B cell (primary cell): Measurements from ENCODE around the gene KDM3B. TPM values are rescaled to one million over a fixed set of nuclear protein-coding genes. Genes with fewer than 3 reads are reported as not detected.
A peak's percentile ranks its signal among the peaks of the same experiment; 100 is the strongest.

Experiments
- ATAC-seq: fragments of 200-7000 bp; cut with Tn5 transposase; one replicate; pipeline ENCODE4 v1.10.0; 2021; ENCODE audit warnings: low read depth, mild to moderate bottlenecking, moderate number of reproducible peaks, moderate library complexity
- CTCF ChIA-PET: fragments of 350-600 bp; sonication (Branson Sonifier 250); formaldehyde crosslinking; loops from one replicate; lab custom pipeline; 2021; ENCODE audit warnings: antibody characterized with exemption, inconsistent platforms; lab: Charles Lee
- POLR2A ChIA-PET: fragments of 350-600 bp; sonication (Branson Sonifier 250); formaldehyde crosslinking; loops from one replicate; lab custom pipeline; 2021; ENCODE audit warnings: antibody characterized with exemption; lab: Charles Lee
- DNase-seq: peaks from one replicate; pipeline ENCODE4 v3.0.0; 2013
- H2AFZ ChIP-seq: 2 replicates; pipeline ENCODE4 v1.6.1; 2012; ENCODE audit warnings: mild to moderate bottlenecking, low read depth, low read length; ENCODE audit not compliant: insufficient read depth, poor library complexity, severe bottlenecking
- H3K27ac ChIP-seq, 2 donors: 1 replicate in 1 of 2; 2 replicates in 1 of 2; pipeline ENCODE4 v1.5.1; 2012 to 2013; ENCODE audit warnings: low read length in 2 of 2, mild to moderate bottlenecking in 2 of 2, moderate library complexity in 1 of 2
- H3K27me3 ChIP-seq, 4 experiments: fragments of 200-600 bp in 1 of 4; sonication (generic) in 1 of 4; replicated peaks in 1 of 4; 1 replicate in 2 of 4; 2 replicates in 2 of 4; pipeline versions ENCODE4 v1.6.1 to v1.7.0; 2013 to 2016; ENCODE audit warnings: low read length in 3 of 4, mild to moderate bottlenecking in 2 of 4, mixed read lengths in 1 of 4, moderate library complexity in 1 of 4; ENCODE audit not compliant: insufficient read depth in 4 of 4, control insufficient read depth in 3 of 4; ENCODE audit errors: control extremely low read depth in 1 of 4
- H3K36me3 ChIP-seq, 2 experiments: replicated peaks in 1 of 2; 1 replicate in 1 of 2; 2 replicates in 1 of 2; pipeline versions ENCODE4 v1.6.1 to v1.7.1; 2013; ENCODE audit warnings: low read length in 1 of 2; ENCODE audit not compliant: insufficient read depth in 2 of 2, control insufficient read depth in 1 of 2; ENCODE audit errors: control extremely low read depth in 1 of 2, extremely low read depth in 1 of 2
- H3K4me1 ChIP-seq, 2 donors: fragments of 200-600 bp in 1 of 2; sonication (generic) in 1 of 2; 1 replicate in 1 of 2; 2 replicates in 1 of 2; pipeline versions ENCODE4 v1.5.1 to v1.6.1; 2013 to 2017; ENCODE audit warnings: low read length in 2 of 2; ENCODE audit not compliant: control insufficient read depth in 2 of 2, insufficient read depth in 2 of 2
- H3K4me2 ChIP-seq: replicated peaks from 2 replicates; pipeline ENCODE3; 2012; ENCODE audit warnings: mild to moderate bottlenecking, low read depth, low read length; ENCODE audit not compliant: poor library complexity, severe bottlenecking
- H3K4me3 ChIP-seq, 5 experiments: fragments of 200-600 bp in 1 of 5; sonication (generic) in 1 of 5; 1 replicate in 3 of 5; 2 replicates in 2 of 5; pipeline versions ENCODE4 v1.5.1 to v1.7.0; 2011 to 2016; ENCODE audit warnings: low read length in 4 of 5, mild to moderate bottlenecking in 4 of 5, low read depth in 2 of 5, control low read depth in 1 of 5, moderate library complexity in 1 of 5; ENCODE audit not compliant: insufficient read depth in 1 of 5; ENCODE audit errors: control extremely low read depth in 1 of 5, extremely low read depth in 1 of 5
- H3K79me2 ChIP-seq: fragments of 200-600 bp; sonication (generic); one replicate; pipeline ENCODE4 v1.6.0; 2016; ENCODE audit warnings: low read length; ENCODE audit not compliant: control insufficient read depth, insufficient read depth
- H3K9ac ChIP-seq: fragments of 200-600 bp; sonication (generic); 2 replicates; pipeline ENCODE4 v1.6.1; 2017; ENCODE audit warnings: mild to moderate bottlenecking, low read length, moderate library complexity
- H3K9me3 ChIP-seq, 3 donors: one replicate each; pipeline versions ENCODE4 v1.6.1 to v1.7.1; 2013; ENCODE audit warnings: low read length in 2 of 3; ENCODE audit not compliant: control insufficient read depth in 2 of 3, insufficient read depth in 1 of 3; ENCODE audit errors: control extremely low read depth in 1 of 3
- H4K20me1 ChIP-seq: 2 replicates; pipeline ENCODE4 v1.6.0; 2012; ENCODE audit warnings: mild to moderate bottlenecking, low read length; ENCODE audit not compliant: insufficient read depth, control insufficient read depth, poor library complexity, severe bottlenecking
- H3K27ac Mint-ChIP-seq: one replicate; pipeline ENCODE4 v1.8.0; 2021; ENCODE audit warnings: mixed read lengths
- H3K27me3 Mint-ChIP-seq: one replicate; pipeline ENCODE4 v1.8.0; 2021; ENCODE audit warnings: mixed read lengths
- H3K4me1 Mint-ChIP-seq: one replicate; pipeline ENCODE4 v1.8.0; 2021; ENCODE audit warnings: mixed read lengths
- H3K4me3 Mint-ChIP-seq: one replicate; pipeline ENCODE4 v1.8.0; 2021; ENCODE audit warnings: mixed read lengths
- H3K9me3 Mint-ChIP-seq: one replicate; pipeline ENCODE4 v1.8.0; 2022; ENCODE audit warnings: mixed read lengths; ENCODE audit not compliant: insufficient read depth
- EZH2 ChIP-seq: IDR thresholded peaks from 2 replicates; pipeline ENCODE4 v1.6.1; 2012; ENCODE audit warnings: borderline replicate concordance, low read depth, mild to moderate bottlenecking, moderate library complexity, low read length; ENCODE audit not compliant: insufficient read depth, poor library complexity, severe bottlenecking
- WGBS: methylation state at CpG from one replicate; pipeline ENCODE4 v1.1.5; 2013; ENCODE audit warnings: missing lambda C conversion rate; ENCODE audit not compliant: insufficient coverage; 5-methylcytosine and 5-hydroxymethylcytosine counted together
- intact Hi-C: fragments of 100-400 bp; cut with micrococcal nuclease; formaldehyde crosslinking; loops from one replicate; pipeline ENCODE4 v1.10.0; 2022
- polyA plus RNA-seq: library from polyadenylated mRNA; depleted of rRNA; stranded (reverse); fragments of >200 nt; gene quantifications from 2 replicates; pipeline ENCODE4 v1.2.3, GENCODE V29; 2012
- total RNA-seq, 2 donors: library from RNA; stranded (reverse); fragments of 120-200 nt in 1 of 2; gene quantifications; 1 replicate in 1 of 2; 2 replicates in 1 of 2; pipeline versions ENCODE4 v1.2.3 to v1.2.4, GENCODE V29; 2013 to 2022
- TF ChIP-seq, protein P1 (sequence below): fragments of 200-600 bp; IDR thresholded peaks from one replicate; pipeline ENCODE4 v1.8.0; 2022; ENCODE audit warnings: antibody characterized with exemption, mild to moderate bottlenecking

Gene KDM3B
- total and polyA plus RNA-seq, 2 donors (not counting 1 experiment from before 2014, with no cell fraction given), result 41.8 to 99.9 TPM

DNA sequence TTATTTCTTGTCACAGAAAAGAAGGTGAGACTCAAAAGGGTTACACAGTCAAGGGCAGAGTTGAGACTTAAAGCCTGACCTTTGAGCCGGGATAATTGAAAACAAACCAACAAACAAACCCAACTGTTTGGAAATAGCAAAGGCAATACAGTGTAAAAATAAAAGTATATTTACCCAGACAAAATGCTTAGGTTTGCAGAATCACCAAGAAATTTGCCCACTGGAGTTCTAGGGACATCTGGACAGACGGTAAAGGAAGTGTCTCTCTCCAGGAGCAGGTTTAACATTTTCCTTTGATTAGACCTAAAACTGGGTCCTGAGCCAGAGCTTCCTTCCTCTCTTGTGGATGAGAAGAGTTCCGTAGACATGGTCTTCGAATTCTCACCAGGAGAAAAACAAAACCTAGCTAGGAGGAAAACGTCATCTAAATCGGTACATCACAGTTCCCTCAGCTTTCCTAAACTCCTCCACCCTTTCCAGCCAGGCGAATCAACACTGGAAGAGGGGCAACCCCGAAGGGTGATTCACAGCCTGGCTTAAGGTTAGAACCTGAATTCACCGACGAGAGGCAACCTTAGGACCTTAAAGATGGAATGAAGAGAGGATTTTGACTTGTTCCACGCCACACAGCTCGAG is 21.6 kb upstream of the KDM3B start:
- intact Hi-C loops, result loop anchor here (1.0 to 10.0 kb wide), 7 partner anchors 22 to 1844 kb away; partner anchors contain the start of genes BRD8, CDC23, CYSTM1 and ETF1
- H3K9me3 Mint-ChIP-seq, result no peaks in the 10 kb centered on the region
- CTCF ChIA-PET, result interaction anchor here (13.4 kb wide), 1 partner anchor 21 kb away, joined by 278 read pairs; the partner anchor contains the start of gene KDM3B
- POLR2A ChIA-PET, result interaction anchor here (0.9 to 1.0 kb wide), 2 partner anchors 21 to 153 kb away, joined by 3 to 6 read pairs; partner anchors contain the start of gene KDM3B
- Histone ChIP-seq H4K20me1 (no peaks in the 10 kb centered on the region), H3K36me3 (no peaks in the 10 kb centered on the region), H3K4me3 (peak overlapping the region; percentile 58 to 75 (median 70)), H3K9me3 (no peaks in the 10 kb centered on the region), H3K27ac (no peak overlapping the region), H3K9ac (peak overlapping the region; percentile 60), H3K27me3 (no peaks in the 10 kb centered on the region), H3K4me2 (peak overlapping the region; percentile 79), H2AFZ (peak overlapping the region; percentile 73), H3K79me2 (no peaks in the 10 kb centered on the region), H3K4me1 (peaks cover 5 to 15% of the 10 kb centered on the region in 2 donors)
- no peak for DNase-seq
- H3K27ac Mint-ChIP-seq, result no peak overlapping the region
- ATAC-seq, result no peak
- peak overlapping the region; percentile 87 for H3K4me3 Mint-ChIP-seq
- peaks cover 14% of the 10 kb centered on the region for H3K4me1 Mint-ChIP-seq
- WGBS, result 2% methylated on average over 5 of the region's 12 CpGs
- TF ChIP-seq EZH2, result no peak
- TF ChIP-seq, protein P1, sequence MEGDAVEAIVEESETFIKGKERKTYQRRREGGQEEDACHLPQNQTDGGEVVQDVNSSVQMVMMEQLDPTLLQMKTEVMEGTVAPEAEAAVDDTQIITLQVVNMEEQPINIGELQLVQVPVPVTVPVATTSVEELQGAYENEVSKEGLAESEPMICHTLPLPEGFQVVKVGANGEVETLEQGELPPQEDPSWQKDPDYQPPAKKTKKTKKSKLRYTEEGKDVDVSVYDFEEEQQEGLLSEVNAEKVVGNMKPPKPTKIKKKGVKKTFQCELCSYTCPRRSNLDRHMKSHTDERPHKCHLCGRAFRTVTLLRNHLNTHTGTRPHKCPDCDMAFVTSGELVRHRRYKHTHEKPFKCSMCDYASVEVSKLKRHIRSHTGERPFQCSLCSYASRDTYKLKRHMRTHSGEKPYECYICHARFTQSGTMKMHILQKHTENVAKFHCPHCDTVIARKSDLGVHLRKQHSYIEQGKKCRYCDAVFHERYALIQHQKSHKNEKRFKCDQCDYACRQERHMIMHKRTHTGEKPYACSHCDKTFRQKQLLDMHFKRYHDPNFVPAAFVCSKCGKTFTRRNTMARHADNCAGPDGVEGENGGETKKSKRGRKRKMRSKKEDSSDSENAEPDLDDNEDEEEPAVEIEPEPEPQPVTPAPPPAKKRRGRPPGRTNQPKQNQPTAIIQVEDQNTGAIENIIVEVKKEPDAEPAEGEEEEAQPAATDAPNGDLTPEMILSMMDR, result no peak
- H3K27me3 Mint-ChIP-seq, result no peaks in the 10 kb centered on the region
